ENCODE data around the gene COBL.

The COBL gene

DNA sequence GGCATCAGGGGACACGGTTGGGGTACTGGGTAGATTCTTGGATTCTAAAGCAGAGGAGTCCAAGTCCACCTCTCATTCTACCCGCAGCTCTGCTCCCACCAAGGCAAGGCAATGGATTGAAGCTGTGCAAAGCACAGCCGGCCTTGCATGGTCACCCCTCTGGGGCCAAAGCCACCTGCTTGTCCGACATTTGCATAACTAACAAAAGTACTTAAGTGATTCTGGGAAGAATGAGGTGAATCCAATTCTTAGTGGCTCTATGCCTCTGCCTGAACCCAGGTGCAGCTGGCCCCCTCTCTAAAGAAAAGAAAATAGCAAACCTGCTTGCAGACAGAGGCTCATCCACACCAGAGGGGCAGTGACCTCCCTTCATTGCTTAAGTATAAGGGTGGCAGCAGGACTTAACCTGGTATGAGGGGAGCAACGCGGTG, 10.7 kb upstream of the COBL start:
- no peak overlapping the region for H3K27ac ChIP-seq

DNA sequence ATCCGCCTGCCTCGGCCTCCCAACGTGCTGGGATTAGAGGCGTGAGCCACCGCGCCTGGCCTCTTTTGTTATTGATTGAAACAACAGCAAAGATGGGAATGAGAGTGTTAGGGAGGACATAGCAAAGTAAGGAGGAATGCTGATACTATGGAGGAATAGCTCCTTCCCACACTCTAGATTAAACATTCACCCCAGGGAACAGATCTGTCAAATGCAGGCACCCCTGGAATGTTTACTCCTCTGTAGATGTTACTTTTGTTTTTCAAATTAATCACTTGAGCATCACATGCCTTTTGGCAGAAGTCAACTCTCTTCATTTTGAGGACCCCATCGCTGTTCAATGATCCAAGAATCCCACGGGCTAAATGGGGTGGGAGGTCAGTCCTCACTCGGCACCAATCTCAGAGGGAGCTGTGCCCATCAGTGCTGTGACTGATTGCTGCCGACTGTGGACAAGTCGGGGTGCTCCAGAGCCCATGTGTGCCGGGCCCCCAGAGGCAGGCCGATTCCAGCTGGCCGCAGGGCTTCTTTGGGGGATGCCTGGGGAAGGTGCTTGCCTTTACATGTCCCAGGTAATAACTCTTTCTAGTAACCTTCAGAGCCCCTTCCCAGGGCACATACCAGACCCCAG, 10.2 kb upstream of the COBL start:
- Histone ChIP-seq H3K27ac (no peak overlapping the region), H3K4me3 (no peak overlapping the region)

More for the DNA sequence above, 10.7 kb upstream of the COBL start:
- no peak overlapping the region for H3K4me3 ChIP-seq

DNA sequence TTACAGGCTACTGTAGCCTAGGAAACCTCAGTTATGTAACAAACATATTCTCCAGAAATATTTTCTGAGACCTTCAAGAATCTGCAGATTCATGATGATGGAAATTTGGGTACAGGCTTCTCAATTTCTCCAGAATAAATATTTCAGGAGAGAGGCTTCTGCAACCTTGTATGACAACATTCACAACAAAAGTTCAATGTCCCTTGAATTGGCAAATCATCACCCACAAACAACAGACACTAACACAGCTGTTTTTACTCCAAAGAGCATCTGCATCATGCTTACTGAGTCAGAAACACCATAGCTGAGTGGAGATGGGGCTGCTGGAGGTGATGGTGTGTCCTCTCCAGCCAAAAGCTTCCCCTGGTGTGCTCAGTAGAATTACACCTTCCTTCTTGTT, 9.3 kb upstream of the COBL start:
- Histone ChIP-seq H3K27ac (no peak overlapping the region), H3K4me3 (no peak overlapping the region)

DNA sequence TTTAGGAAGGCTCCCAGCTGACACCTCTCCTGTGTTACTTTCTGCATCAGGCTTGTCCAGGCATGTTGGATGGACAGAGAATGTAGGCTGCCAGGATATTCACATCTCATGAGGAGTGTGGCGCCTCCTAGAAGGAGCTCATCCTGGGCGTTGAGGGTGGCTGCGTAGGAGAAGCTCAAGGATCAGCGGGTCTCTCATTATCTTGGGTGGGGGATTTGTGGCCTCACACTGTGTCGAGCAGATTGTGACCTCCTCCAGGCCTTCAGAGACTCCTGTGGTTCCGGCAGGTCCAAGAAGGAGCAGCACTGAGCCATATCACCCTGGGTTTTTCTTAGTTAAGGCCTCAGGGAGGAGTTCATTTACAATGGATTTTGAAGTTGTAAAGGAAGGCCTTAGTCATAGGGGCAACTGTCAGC, 8.7 kb upstream of the COBL start:
- Histone ChIP-seq H3K27ac (peak overlapping the region in 1 of 21 experiments; percentile 17), H3K4me3 (no peak overlapping the region)

DNA sequence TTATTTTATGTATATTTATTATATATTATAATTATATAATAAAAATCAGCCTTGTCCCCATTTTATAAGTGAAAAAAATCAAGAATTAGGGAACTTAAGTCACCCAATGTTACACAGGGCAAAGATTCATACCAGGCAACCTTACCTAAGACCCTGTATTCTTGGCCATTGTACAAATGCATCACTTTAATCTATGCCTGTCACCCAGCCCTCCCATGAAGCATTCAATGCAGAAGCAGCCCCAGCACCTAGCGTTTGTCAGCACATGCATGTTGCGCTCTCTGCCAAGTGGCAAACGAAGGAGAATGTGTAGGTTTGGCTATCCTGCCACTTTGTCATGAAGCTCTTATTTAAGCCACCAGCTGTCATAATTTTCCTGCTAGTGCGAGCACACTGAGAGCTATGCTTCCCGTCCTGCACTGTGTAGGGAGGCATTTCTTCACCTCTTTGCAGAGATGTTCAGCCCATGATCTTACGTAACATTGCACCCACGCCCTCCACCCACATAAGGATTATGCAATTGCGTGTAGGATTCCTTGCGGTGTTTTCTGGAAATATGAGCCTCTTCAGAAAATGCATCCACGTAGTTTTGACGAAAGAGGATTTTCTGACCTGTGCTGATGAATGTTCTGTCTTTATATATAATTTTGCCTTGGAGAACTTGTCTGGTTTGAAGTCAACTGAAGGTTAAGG, 7.7 kb upstream of the COBL start:
- H3K27ac ChIP-seq: peak overlapping the region in 1 of 21 experiments; percentile 56
- H3K4me3 ChIP-seq: no peak overlapping the region

DNA sequence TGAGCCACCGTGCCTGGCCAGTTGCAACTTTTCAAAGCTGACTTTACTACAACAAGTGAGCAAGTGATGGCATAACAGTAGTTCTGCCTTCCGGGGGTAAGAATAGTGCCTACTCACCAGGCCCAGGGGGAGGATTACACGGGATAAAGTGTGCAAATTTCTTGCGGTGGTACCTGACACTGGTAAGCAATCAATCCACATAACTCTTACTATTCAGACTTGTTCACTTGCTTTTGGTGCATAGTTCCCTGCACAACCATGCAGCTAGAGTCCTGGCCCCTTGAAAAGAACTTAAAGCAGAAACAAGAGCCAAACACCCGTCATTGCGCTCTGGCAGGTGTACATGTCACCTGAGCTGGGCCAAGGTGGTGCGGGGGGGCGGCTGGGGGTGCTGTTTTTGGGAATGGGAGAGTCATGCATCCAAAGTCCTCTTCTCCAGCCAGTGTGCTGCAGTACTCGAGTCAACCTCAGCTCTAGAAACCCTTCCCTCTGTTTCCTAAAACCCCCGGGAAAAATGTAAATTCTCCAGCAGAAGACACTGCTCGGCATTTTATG, 5.4 kb upstream of the COBL start:
- no peak overlapping the region for H3K27ac ChIP-seq
- no peak overlapping the region for H3K4me3 ChIP-seq

DNA sequence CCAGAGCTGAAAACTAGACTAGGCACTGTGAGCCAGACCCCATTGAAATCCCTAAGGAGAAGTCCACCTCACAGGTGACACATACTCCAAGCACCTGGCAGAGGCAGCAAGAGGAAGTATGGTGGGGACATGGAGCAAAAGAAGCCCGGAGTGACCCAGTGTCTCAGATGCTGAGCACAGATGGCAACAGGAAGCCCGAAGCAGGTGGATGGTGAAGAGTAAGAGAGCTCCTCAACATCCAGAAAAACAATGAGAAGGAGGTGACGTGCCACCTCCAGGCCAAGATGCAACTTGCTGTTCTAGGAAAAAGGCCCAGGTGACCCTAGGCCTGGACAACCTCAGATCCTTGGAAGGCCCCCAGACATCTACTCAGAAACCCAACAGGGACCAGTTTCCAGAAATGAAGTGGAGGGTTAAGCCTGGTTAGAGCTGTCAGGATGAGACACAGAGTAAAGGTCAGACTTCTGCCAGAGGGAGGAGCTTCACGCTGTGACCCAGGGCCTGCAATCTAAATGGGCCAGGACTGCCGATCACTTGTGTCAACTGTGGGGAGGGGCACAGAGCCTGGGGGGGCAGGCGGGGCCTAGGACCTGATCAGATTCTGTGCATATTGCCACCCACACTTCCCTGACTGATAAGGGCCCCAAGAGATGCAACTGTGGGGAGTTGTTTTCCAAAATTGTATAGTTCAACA, 2.4 kb upstream of the COBL start:
- Histone ChIP-seq H3K4me3 (no peak overlapping the region), H3K27ac (no peak overlapping the region)

DNA sequence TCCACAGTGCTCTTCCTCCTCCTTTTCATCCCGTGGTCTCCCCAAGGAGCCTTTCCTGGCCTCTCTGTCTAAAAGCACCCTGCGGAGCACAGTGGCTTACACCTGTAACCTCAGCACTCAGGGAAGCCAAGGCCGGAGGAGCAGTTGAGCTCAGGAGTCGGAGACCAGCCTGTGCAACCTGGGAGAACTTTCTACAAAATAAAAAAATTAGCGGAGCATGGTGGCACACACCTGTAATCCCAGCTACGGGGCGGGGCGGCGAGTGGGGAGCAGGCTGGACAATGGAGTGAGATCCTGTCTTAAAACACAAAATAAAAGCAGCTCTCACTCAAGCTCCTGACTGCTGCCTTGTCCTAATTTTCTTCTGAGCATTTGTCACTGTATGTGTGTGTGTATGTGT, 1.4 kb upstream of the COBL start:
- peak overlapping the region in 2 of 21 experiments; percentile 81 to 89 for H3K27ac ChIP-seq
- no peak overlapping the region for H3K4me3 ChIP-seq

DNA sequence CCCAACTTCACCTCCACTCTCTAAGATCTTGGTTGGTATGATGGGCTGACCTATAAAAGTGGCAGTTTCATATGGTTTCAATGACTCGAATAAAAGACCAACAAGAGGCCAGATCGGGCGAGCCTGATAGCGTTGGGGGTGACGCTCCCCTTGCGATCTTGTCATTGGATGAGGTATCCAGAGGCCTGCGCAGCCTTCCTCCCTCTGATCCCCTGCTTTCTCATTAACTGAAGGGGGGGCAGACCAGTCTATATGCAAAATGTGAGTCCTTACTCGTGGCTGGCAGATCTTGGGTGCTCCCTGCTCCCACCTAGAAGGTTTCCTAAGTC, 937 bp upstream of the COBL start:
- Histone ChIP-seq H3K4me3 (no peak overlapping the region), H3K27ac (peak overlapping the region in 5 of 21 experiments; percentile 71 to 89 (median 76))

DNA sequence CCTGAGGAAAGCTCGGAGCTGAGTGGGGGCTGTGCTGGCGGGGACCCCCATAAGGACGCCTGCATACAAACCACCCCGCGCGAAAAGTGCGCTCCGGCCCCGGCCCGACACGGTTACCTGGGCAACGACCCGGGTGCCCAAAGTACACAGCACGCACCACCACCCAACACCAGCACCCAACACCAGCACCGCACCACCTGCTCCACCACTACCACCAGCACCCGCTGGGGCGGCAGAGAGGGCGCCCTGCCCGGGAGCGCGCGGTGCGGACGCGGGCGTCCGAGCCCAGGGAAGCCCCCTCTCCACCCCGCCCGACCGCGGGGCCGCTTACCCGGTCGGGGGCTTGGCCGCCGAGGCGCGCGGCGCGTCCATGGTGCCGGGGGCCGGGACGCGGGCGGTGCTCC, 345 bp downstream of the COBL start:
- peak overlapping the region; percentile 30 to 60 (median 48) for H3K4me3 ChIP-seq
- peak overlapping the region in 14 of 21 experiments; percentile 0 to 89 (median 68) for H3K27ac ChIP-seq

DNA sequence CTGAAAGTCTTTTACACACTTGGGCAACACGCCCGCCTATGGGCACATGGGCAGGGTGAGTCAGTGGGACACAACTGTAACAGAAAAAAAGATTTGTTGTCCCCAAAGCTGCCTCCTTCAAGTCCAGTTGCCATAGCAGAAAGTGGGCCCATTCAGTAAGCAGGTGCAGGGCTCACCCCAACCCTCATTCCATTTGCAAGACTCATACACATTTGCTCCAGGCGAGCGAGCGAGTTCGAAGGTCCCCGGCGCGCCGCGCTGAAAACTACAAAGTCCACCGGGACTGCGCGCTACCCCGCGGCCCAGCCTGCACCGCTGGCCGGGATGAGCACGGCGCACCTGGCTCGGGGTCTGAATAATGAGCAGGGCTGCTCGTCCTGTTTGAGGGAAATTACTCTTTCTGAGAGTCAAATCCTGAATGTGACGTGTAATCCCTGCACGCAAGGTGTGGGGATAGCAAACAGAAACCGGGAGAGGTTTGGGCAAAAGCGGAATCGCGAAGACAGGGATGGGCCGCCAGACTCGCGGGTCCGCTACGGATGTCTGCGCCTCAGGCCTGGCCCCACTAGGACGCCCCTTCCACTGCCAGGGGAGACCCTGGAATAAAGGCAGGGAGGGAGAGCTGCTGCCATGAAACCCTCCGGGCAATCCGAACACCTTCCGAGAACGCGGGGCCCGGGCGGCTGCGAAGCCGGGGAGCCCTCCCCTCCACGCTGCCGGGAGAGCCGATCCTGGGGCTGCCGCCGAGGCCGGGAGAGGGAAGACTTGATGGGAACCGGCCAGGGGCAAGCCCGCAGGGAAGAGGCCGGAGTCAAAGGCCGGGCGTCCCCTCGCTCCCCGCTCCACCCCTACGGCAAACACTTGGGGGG, 982 bp downstream of the COBL start:
- peak overlapping the region; percentile 30 to 60 (median 48) for H3K4me3 ChIP-seq
- peak overlapping the region in 14 of 21 experiments; percentile 0 to 89 (median 68) for H3K27ac ChIP-seq

DNA sequence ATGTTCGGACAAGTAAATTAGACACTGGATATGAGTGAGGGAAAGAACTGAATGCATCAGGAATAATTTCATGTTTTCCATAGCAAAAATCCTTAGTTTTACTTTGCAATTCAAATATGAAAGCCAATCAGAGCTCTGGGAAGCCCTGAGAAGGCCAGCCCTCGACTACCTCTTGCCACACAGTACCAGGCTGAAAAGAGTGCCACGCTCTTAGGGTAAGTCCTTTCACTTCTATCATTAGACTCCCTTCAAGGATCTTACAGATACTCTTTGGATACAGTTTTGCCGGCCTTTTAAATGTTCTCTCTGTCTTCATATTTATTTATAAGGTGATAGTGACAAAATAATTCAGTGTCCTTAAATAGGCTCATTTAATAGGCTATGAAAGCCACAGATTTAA, 1.9 kb downstream of the COBL start:
- peak overlapping the region in 1 of 7 experiments; percentile 59 for H3K4me3 ChIP-seq
- H3K27ac ChIP-seq: peak overlapping the region in 2 of 21 experiments; percentile 34 to 89

DNA sequence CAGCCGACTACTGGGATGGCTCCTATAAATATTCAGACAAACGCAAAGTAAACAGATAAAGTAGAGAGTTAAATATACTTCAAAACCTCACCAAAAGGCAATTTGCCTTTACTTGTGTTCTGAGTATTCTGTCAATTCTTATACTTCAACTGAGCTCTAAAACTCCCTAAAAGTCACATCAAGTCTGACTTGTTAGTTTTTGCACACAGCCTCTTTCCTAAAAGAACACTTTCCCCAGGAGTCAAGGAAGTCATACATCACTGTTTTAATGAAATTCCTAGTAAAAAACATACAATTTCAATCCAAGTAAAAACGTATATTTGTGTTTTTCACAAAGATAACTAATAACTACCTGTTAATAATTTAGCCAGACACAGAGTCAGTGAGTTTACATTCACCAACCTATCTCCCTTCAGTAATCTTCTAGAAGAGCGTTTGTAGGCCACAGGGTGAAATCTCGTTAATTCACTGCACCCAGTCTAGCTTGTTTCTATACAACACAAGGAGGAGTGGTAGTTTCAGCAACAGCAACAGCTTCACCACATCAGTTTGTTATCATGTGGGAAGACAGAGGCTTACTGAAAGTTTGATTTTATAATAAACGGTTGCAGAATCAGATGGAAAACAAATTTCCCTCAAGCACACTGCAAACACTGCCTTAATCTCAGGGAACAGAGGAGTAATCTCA, 2.7 kb downstream of the COBL start:
- H3K4me3 ChIP-seq: no peak overlapping the region
- H3K27ac ChIP-seq: no peak overlapping the region

DNA sequence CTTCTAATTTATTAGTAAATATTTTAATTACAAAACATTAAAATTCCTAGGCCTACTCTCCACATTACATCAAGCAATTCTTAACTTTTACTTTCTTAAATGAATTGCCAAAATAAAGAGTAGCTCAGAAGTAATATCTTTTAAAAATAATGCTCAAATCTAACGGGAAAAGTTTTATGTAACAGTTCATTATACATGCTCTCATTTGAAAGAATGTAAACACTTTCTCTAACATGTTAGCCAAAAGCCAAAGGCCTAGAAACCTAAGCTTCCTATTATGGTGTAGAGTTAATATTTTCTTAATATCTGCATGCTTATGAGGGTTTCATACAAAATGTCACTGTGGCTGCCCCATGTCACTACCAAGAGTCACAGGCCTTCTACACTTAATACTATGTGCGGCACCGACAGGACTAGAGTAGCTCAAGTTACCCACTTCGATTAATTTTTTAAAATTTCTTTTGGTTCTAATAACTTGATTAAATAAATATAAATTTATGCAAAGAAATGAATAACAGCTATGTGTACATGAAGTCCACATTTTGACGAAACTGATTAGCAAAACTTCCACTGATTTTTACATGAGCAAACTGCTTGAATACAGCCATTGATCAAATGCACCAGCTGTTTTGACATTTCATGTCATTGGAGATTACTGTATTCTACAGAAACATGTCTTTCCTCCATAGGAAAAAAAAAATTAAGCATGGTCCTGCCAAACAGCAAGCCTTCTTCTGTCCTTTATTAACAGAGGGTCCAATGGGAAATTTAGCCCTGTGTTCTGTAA, 3.5 kb downstream of the COBL start:
- Histone ChIP-seq H3K4me3 (no peak overlapping the region), H3K27ac (no peak overlapping the region)

DNA sequence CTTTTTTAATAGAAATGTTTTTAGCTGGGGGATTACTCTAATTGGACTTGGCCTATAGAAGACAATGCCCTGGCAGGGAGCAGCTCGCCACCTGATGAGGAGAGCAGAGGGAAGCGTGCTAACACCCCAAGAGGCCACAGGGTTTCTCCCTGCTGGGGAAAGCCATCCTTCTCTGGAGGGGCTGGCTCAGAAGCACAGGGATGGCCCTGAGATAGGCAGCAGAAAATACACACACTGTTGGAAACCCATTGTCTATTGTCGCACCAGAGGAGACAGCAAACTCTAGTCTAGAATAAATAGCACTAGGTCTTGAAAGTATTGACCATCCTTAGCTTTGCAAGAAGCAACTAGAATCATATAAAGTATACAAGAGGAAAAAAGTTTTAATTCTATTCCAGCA, 5.4 kb downstream of the COBL start:
- Histone ChIP-seq H3K27ac (no peak overlapping the region), H3K4me3 (no peak overlapping the region)

DNA sequence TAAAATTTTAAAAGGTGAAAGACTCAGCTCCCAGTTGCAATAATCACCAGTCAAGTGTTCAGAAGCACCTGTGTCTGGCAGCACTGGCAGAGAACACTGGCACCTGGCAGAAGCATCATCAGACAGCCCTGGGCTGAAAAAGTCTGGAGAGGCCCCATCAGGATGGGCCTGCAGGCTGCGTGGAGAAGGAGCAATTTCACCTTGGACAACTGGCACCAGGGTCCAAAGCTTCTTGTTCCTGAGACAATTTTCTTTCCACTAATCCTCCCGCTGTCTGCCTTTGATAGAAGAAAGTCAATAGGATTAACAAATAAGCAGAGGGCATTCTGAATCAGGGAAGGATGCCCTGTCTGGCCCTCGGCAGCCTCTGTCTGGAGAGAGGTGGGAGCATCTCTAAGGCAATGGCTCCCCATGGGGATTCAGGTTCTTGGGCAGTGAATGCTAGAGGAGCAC, 6.5 kb downstream of the COBL start:
- no peak overlapping the region for H3K4me3 ChIP-seq
- H3K27ac ChIP-seq: no peak overlapping the region

DNA sequence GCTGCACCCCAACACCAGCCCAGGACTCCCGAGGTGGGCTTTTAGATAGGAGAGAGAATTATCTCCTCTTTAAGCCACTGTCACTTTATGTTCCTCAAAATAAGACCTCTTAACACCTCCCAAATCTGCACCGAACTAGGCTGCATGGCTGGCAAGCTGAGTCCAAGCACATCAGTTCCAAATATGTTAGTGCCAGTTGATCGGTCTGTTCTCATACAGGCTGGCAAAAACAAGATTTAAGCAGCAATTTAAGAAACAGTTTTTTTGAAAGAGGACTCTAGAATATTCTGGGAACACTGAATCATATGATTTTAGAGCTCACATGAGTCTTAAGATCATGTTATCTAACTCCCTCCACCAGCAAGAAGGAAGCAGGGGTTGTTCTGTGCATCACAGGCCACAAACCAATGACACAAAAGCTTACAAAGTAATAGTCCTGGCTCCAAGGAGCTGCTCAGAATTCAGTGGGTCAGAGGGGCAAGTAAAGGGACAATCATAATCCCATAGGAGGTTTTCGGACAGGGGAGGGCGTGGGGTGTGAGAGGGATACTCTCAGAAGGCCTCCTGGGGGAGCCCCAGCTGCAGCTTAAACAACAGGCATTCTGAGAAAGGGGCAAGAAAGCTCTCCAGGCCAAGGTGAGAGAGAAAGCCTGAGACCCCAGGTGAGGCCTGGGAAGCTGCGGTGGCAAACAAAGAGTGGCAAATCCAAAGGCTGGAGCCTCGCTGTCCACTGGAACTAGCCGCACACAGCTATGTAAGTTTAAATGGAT, 7.1 kb downstream of the COBL start:
- Histone ChIP-seq H3K27ac (no peak overlapping the region), H3K4me3 (no peak overlapping the region)

DNA sequence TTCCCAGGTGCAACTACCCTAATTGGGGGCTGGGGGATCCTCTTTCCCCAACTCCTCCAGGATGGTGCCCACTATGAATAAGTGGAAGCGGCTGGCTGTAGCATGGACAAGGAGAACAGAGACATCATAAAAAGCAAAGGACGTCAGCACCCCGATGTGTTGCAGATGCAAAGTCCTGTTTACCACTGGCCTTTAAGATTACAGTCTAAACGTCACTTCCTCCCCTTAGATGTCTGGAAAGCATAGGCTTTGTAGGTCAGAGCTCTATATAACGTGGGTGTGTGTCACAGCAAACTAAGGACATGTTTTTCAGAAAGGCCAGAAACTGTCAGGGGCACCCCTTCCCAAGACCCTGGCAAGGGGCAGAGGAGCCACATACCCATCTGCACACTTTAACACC, 7.9 kb downstream of the COBL start:
- no peak overlapping the region for H3K27ac ChIP-seq
- no peak overlapping the region for H3K4me3 ChIP-seq

Data from skin epidermis (tissue), 12 donors.